ENCODE results near the gene AFDN.
"Not testable (repeated sequence)": the region's sequence is repeated elsewhere in the genome, so short reads cannot be mapped to it uniquely, and the experiment has no call there.

Gene AFDN

DNA sequence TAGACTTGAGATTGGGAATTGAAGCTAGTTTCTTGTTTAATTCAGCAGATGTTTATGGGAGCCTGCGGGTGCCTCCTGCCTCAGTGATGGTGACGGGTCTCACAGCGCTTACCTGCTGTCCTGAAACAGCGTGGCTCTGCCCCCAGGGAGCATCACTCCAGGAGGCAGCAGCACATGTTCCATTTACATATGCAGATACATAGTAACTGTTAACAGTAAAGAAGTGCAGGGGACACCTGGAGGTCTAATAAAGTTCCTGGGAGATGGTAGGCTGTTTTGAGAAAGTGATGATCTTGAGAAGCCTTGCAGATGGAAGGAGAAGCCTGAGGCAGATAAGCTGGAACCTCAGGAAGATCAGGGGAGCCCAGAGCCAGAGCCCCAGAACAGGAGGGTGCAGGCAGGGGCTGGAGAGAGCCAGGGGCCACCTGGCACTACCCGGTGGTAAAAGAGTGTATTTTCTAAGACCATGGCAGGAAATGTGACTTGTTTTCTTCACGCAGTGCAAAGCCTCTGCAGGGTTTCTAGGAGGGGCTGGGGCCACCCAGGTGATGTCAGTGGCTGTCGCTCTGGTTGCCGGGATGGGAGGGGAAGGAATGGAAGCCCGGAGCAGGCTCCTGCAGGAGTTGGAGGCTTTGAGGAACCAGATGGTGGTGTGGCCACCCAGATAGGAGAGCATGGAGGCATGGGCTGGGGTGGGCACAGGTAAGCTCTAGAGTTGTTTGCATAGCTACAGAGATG is 146.6 kb downstream of the AFDN start:
- TF ChIP-seq, protein P1, sequence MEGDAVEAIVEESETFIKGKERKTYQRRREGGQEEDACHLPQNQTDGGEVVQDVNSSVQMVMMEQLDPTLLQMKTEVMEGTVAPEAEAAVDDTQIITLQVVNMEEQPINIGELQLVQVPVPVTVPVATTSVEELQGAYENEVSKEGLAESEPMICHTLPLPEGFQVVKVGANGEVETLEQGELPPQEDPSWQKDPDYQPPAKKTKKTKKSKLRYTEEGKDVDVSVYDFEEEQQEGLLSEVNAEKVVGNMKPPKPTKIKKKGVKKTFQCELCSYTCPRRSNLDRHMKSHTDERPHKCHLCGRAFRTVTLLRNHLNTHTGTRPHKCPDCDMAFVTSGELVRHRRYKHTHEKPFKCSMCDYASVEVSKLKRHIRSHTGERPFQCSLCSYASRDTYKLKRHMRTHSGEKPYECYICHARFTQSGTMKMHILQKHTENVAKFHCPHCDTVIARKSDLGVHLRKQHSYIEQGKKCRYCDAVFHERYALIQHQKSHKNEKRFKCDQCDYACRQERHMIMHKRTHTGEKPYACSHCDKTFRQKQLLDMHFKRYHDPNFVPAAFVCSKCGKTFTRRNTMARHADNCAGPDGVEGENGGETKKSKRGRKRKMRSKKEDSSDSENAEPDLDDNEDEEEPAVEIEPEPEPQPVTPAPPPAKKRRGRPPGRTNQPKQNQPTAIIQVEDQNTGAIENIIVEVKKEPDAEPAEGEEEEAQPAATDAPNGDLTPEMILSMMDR (IDR thresholded peaks at IDR 0.05; ENCODE audit: control insufficient read depth, extremely low read depth, insufficient read depth) = no peak
- H3K4me3 ChIP-seq (ENCODE audit: low read depth, low read length) = no peak overlapping the region
- DNase-seq (ENCODE audit: low read depth) = no peak

DNA sequence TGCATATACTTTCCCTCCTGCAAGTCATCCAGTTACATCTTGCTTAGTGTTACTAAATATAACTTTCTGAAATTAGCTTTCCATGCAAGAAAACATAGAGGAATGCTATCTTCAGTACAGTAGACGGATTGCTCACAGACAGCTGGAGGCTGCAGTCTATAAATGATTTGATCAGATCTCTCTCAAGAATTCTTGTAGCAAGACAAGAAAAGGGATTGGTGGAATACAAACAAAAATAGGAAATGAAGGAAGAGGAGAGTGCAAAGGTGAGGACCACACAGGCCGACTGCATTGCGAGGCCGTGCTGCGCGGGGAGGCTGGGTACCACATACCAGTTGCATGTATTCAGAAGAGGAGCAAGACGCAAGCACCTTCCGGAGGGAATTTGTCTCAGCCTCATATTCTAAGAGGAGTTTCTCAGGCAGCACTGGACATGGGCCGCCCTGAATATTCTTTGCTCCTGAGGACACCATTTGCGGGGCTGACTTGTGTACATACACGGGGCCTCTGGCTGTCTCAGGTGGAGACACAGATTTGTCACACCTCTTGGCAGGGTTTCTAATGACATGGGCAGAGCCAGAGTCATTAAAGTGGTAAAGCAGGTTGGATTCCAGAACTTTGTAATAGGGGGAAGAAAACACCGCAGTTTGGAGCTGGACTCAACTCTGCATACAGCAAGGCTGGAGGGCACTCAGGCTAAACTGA is 148.1 kb downstream of the AFDN start:
- peak; percentile 49 for DNase-seq (ENCODE audit: low read depth)
- TF ChIP-seq, protein P1 (IDR thresholded peaks at IDR 0.05; ENCODE audit: control insufficient read depth, extremely low read depth, insufficient read depth) = no peak

DNA sequence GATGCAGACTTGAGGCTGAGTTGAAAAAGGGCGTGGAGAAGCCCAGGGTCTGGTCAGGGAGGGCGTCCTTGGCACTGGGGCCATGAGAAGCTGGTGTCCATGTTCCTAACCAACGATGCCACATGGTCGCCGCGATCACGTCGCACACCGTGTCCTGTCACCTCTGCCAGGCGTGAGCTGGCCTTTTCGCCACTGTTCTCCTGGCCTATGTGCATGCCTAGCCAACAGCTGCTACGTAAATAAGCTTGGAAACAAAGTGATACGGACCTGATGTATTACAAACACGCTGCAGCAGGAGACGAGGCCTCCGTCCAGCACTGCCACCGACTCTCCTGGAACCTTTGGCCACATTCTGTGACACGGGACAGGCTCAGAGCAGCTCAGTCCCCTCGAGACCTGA is 148.7 kb downstream of the AFDN start:
- TF ChIP-seq, protein P1 (IDR thresholded peaks at IDR 0.05; ENCODE audit: control insufficient read depth, extremely low read depth, insufficient read depth) = no peak
- no peak overlapping the region for H3K4me3 ChIP-seq (ENCODE audit: low read depth, low read length)
- no peak for DNase-seq (ENCODE audit: low read depth)

More for the DNA sequence above, 148.1 kb downstream of the AFDN start:
- no peak overlapping the region for H3K4me3 ChIP-seq (ENCODE audit: low read depth, low read length)

GRCh38 chr6:167976116-167976657 is 149.5 kb downstream of the AFDN start:
- H3K4me3 ChIP-seq (ENCODE audit: low read depth, low read length); DNase-seq (ENCODE audit: low read depth): not testable (repeated sequence)

DNA sequence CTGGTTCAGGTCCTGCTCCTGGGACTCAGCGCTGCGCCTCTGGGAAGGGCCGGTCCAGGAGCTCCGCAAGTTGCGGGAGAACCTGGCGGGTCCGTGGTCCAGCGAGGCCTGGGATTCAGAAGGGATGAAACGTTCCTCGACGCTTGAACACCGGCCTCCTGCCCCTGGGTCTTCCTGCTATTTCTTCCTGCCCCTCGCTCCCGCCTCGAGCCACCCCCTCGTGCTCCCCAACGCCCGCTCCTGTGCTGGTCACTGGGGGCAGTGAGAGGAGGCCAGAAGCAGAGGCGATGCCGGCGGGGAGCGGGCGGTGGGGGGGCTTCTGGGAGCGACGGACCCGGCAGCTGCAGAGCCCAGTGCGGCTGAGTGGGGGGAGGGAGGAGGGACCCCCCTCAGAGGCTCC is 150.0 kb downstream of the AFDN start:
- DNase-seq (ENCODE audit: low read depth) = no peak
- TF ChIP-seq, protein P1 (IDR thresholded peaks at IDR 0.05; ENCODE audit: control insufficient read depth, extremely low read depth, insufficient read depth) = no peak
- no peak overlapping the region for H3K4me3 ChIP-seq (ENCODE audit: low read depth, low read length)

- no peak for DNase-seq (ENCODE audit: low read depth)
- no peak overlapping the region for H3K4me3 ChIP-seq (ENCODE audit: low read depth, low read length)
- TF ChIP-seq, protein P1 (IDR thresholded peaks at IDR 0.05; ENCODE audit: control insufficient read depth, extremely low read depth, insufficient read depth) = no peak
These were observed 151.2 kb downstream of the AFDN start for GRCh38 chr6:167977717-167978467.

GRCh38 chr6:167978607-167979006 is 151.9 kb downstream of the AFDN start:
- H3K4me3 ChIP-seq (ENCODE audit: low read depth, low read length) = no peak overlapping the region
- DNase-seq (ENCODE audit: low read depth) = no peak
- TF ChIP-seq, protein P1 (IDR thresholded peaks at IDR 0.05; ENCODE audit: control insufficient read depth, extremely low read depth, insufficient read depth) = no peak
